Hepatic stellate cell (primary cell): ENCODE results near the gene LUM.

Experiments
- DNase-seq: peaks from one replicate; pipeline ENCODE4 v3.0.0; 2011; ENCODE audit warnings: low spot score

Gene LUM

DNA sequence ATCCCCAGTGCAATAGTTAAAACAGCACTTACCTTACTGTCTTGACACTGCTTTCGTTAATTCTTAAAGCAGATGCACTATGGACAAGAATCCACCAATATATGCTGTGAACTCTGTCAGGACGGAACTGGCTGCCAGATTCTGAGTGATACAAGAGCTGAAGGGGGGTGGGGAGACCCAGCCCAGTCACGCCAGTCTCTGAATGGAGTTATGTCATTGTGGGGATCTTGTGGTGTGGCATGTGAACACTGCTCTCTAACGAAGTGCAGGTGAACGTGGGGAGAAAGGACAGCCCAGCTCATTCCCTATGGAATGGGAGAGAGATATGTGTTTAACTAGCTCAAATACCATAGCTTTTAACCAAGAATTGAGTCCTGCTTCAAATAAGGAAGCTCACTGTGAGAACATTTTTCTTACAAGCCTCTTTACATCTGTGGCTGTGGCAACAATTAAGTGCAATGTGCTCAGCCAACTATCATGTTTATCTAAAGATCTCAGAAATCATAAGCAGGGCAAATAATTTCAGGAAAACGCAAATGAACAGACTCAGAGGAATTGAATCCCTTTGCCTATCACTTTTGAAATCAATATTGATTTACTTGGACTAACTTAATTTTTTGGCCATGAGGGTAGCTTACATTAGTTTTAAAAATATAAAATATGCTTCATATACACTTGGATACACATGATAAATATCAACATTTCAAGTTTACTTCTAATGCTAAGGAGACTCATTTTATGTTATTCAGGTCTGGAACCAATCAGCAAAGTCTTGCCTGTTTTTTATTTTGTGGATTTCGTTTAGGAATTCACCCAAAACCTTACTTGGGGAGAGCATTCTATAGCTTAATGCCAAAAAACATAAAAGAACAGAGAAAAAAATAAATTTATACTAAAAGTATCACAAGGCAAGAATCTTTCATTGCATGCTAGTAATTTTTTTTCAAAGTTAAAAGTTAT lies at the start of gene LUM:
TSS of gene LUM (minus strand) at position 129 of the 960 bp plus-strand sequence. CDS start 2,515 bp downstream, outside the sequence.
- DNase-seq = no peak

GRCh38 chr12:91161009-91161408 lies 49.7 kb upstream of the LUM start:
- DNase-seq = no peak

DNA sequence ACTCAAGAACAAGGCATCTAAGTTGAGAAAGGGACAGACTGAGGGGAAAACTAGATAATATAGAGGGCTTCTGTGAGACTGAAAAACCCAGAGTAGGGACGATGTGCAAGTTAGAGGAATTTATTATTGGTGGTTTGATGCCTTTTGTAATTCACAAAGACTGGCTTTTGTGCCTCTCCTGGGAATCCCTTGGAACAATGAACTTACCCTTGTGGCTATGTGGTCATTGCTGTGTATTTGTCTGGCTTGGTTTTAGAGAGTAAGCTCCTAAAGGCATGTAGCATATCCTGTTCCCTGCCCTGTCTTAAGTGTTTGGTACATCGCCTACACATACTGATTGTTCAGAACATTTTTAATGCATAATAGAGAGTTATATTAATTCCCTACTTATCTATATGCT lies 44.7 kb upstream of the LUM start:
- DNase-seq = no peak

- DNase-seq = no peak
These were observed 42.8 kb upstream of the LUM start for GRCh38 chr12:91154131-91154530.

DNA sequence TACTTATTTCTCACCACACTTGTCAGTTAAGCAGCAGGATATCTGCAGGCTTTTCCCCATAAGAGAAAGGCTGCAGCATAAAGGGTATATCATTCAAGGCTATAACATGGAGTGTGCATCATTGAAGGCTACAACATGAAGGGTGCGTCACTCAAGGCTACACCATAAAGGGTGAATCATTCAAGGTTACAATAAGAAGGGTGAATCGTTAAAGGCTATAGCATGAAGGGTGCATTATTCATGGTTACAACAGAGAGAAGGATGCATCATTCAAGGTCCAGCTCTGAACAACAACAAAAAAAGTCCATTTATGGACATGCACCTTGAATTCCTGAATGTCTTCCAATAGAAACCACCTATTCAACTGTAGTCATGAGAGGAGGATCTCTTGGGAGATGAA lies 32.8 kb upstream of the LUM start:
- no peak for DNase-seq

- no peak for DNase-seq
These were observed 31.9 kb upstream of the LUM start for GRCh38 chr12:91143206-91143605.

DNA sequence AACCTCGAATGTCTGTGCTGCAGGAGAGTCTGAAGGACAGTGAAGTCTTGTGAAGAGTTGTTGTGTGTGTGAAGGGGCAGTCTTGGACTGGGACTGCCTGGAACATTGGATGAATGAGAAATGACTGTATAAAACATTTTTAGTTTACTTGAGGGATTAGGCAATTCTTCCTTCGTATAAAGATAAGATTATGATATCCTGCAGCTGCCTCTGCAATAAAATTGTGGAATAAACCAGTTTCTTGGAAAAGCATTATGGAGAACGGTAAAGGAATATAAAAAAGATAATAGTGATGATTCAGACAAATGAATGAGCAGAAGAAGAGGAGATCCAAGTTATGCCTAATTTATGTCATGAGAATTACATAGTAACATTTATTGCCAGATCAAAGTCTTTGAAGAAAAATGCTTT lies 30.9 kb upstream of the LUM start:
- peak; percentile 9 for DNase-seq

DNA sequence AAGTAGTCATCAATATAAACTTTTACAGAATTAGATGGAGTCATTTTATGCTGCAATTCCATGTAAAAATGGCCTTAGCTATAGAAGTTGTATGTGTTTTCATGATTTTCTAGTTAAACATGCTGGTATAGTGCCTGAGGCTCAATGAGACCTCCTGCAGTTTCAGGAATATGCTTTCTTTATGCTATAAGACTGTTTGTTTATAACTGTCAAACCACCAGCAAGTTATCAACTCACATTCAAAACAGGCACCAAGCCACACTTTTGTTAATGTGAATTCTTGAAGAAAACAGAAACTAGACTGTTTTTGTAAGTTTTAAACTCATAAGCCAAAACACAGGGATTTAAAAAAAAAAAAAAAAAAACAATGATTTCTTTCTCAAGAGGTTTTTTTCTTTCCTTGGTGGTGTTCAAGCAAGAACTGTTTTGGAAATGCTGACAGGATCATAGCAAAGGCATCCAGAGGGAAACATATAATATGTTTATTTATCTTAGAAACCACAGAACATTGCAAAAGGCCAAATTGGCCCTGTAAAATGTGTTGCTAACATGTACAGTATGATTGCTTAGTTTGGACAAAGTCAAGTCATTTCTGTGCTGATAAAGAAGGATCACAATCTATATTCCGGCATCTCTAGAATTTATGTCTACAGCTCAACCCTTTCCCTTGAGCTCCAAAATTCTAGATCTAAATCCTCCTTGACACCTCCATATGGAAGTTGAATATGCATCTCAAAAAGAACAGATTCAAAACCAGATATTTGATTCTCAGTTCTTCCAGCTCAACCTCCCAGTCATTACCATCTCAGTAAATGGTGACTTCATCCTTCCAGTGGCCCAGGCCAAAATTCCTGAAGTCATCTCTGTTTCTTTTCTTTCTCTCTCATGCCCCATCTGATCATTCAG lies 29.0 kb upstream of the LUM start:
- peak; percentile 20 for DNase-seq

DNA sequence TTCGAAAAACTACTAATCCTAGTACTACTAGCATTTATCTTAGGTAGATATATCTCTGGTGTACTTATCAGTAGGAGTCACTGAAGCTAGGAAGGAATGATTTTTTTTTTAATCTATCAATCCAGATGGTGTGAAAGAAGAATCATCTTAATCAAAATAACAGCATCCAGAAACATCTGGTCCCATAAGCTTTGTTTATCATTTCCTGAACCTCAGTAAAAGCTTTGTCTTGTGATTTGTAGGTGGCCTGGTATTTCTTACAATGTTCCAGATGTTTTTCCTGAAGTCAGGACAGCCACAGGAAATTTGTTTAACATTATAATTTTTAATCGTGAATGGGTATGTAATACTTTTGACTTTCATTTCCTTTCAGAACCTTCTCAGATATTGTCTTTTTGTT lies 28.0 kb upstream of the LUM start:
- no peak for DNase-seq

DNA sequence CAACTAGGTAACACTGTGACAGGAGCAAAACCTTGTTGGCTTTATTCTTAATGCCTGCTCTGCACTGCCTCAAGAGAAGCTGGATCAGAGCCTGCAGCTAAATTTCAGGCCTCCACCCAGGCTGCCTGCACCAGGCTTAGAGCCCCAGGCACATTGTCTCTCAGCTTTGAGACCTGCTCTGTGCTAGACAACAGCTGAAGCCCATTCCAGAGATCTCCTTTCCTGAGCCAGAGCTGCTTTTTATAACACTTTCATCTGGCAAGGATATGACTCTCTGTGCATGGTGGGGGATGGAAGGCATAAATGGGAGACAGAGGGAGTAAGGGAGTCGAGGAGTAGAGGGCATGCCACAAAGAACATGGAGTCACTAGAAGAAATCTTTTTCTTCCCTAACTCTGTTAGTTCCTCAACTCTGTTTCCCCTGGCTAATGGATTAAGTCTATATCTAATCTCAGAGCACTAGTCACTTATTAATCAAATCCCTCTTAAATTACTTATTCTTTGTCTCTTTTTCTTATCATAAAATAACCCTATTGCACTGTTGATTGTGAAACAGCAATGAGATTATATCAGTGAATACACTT lies 27.1 kb upstream of the LUM start:
- no peak for DNase-seq

GRCh38 chr12:91133871-91134270 lies 22.6 kb upstream of the LUM start:
- DNase-seq = no peak

- DNase-seq = no peak
These were observed 18.5 kb upstream of the LUM start for GRCh38 chr12:91129662-91130362.

- no peak for DNase-seq
These were observed 16.5 kb upstream of the LUM start for GRCh38 chr12:91127751-91128150.

GRCh38 chr12:91127306-91127705 lies 16.0 kb upstream of the LUM start:
- no peak for DNase-seq

- no peak for DNase-seq
These were observed 15.2 kb upstream of the LUM start for GRCh38 chr12:91126516-91126915.

- DNase-seq = no peak
These were observed 12.1 kb upstream of the LUM start for GRCh38 chr12:91123236-91123916.

DNA sequence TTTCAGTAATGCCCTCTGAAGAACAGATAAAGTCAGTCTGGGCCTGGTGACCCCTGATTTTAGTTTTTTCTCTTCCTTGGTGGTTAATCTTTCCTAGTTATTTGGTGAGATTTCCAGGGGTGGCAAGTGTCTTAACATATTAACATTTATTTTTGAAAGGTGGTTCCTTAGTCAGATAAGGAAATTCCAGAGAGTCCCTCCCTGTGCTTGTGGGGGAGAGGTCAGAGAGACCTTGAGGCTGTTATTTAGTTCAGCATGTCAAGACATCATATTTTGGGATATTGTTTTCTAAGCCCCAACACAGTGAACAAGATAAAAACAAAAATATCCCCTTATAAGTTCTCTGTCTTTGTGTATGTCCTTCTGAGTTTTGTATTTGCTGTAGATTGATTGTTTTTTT lies 9.5 kb upstream of the LUM start:
- no peak for DNase-seq

- no peak for DNase-seq
These were observed 7.8 kb upstream of the LUM start for GRCh38 chr12:91119089-91119488.

- no peak for DNase-seq
These were observed 2.3 kb upstream of the LUM start for GRCh38 chr12:91113621-91114020.

DNA sequence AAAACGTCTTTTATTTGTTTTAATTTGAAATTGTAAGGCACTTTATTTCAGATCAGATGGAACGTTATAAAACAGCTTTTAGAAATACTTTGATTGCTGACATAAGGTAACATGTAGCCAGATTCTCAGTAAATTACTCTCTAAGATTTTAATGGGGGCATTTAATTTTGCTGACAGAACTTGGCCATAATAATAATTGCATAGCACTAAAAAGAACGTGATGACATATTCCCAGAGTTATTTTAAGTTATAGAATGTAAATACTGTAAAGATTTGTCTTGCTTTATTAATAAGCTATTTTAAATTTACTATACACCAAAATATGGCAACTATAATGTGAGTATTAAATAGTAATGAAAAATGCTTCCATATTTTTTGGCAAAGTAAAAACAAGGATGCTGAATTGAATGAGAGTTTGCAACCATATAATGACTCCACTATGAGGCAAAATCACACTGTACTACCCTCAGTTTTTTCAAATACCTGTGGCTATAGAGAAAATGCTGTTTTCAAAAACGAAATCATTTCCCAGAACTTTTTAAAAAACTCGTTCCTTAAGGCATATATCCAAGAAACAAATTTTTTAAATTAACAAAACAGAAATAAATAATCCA lies 876 bp downstream of the LUM start:
- no peak for DNase-seq
